Epithelial cell of alveolus of lung (primary cell): ENCODE measurements around the gene UPK3BL1. TPM values are rescaled to one million over a fixed set of nuclear protein-coding genes. Genes with fewer than 3 reads are reported as not detected.

Experiments used
- total RNA-seq: library from RNA; depleted of rRNA; stranded (reverse); fragments of >200 nt; gene quantifications from 2 replicates; pipeline ENCODE4 v1.2.1, GENCODE V29; 2015

Gene UPK3BL1, protein sequence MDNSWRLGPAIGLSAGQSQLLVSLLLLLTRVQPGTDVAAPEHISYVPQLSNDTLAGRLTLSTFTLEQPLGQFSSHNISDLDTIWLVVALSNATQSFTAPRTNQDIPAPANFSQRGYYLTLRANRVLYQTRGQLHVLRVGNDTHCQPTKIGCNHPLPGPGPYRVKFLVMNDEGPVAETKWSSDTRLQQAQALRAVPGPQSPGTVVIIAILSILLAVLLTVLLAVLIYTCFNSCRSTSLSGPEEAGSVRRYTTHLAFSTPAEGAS
- total RNA-seq, result 8.9 and 15.9 TPM in 2 replicates

DNA sequence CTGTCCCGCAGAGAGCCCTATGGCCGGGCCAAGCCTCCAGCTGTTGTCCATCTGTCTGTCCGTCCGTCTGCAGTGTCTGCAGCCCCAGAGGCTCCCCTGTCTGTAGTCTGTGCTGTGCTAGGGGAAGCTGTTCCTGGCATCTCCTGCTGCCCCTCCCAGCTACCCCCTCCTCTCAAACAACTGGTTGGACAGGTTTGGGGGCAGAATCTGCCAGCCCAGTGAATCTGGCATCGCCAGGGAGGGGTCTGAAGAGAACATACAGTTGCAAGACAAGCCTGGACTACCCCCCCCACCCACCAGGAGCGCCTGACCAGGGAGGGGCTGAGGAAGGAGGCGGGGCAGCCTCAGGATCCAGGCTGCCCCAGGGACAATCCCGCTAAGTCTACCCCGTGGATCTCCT is at the start of gene UPK3BL1:
TSS of gene UPK3BL1 (minus strand) at position 101 of the 400 bp plus-strand sequence. CDS start at position 51, 50 bp downstream.

DNA sequence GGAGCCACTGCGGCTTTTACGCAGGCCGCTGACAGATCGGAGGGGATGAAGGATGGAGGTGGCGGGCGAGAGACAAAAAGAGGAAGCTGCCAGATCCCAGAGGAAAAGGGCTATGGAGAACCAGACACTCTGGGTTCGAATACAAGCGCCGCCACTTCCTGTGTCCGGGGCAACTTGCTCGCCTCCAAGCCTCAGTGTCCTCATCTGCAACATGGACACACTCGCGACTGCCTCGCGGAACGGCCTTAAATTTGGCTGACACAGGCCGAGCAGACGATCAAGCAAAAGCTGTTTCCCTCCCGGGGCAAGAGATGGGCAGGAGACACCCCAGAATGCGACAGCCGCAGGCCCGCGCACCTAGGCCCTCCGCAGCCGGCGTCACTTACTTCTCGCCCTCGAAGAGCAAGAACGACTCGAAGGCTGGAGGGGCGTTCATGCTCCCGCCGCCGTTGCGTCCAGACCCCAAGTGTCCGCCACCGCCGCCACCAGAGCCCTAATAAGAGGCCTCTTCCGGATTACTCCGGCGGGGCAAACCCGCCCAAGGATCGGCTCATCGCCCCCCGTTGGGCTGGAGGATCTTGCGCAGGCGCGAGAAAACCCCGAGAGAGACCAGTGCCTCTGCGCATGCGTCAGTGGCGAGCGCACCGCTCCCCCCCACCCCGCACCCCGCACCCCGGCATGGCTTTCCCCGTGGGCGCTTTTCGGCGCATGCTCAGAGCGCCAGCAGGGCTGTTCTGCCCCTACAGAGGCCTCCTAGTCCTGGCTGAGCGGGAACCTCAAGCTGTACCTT is 28.8 kb upstream of the UPK3BL1 start, which contains the start of gene POLR2J2:
TSS of gene POLR2J2 (minus strand) at position 498 of the 790 bp plus-strand sequence. CDS start at position 436, 62 bp downstream.

DNA sequence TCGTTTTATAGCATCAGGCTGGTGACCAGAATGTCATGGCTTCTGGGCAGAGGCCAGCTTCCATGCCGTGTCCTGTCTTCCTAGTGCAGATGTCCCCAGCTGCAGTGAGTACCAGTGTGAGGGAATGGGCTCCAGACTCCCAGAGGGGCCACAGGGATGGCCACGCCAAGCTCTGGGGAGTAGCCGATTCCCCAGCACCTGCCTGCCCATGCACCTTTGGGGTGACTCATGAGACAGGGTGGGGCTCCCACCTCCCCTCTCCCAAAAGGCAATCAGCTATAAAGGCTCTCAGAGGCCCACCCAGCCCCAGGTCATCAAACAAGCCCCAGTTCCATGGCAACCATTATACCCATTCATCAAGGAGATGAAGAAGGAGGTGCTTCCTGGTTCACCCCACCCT is 7.3 kb upstream of the UPK3BL1 start, which contains the start of gene SPDYE2B:
TSS of gene SPDYE2B (plus strand) at position 396 of the 400 bp plus-strand sequence. CDS start 2,030 bp downstream, outside the sequence.

DNA sequence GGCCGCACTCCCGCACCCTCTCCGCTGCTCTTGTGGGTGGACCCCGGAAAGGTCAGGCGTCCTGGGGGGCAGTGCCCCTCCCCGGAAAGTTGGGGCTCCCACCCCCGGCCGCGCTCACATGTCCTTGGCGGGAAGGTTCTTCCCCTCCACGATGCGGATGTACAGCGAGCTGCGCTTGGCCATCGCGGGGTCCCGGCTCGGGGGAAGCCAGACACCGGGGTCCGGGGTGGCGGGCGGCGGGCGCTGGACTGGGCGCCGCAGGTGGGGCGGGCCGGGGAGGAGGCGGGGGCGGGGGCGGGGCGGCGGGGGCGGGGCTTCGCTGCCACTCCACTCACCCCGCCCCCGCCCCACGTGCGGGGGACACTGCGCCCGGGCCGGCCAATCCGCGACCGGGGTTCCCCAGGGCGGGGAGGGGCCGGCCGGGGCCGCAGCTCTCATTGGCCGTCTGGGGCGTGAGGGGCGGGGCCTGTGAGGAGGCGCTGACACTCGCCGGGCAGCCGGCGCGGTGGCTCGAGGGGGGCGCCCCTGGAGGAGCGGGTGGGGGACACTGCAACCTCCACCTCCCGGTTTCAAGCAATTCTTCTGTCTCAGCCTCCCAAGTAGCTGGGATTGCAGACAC is 26.0 kb downstream of the UPK3BL1 start, which contains the start of gene RASA4:
TSS of gene RASA4 (minus strand) at position 250 of the 619 bp plus-strand sequence. CDS start at position 183, 67 bp downstream.

Other genes with a start within 250 kb of the UPK3BL1 start
- gene PRKRIP1, start 246.4 kb downstream of the UPK3BL1 start, total RNA-seq, result 15.4 and 22.0 TPM in 2 replicates
- 37.0 and 42.7 TPM in 2 replicates for gene ORAI2, start 209.2 kb downstream of the UPK3BL1 start, total RNA-seq
- gene ALKBH4, start 177.9 kb downstream of the UPK3BL1 start, total RNA-seq, result 25.6 and 25.7 TPM in 2 replicates
- gene LRWD1, start 177.8 kb downstream of the UPK3BL1 start, total RNA-seq, result 10.2 and 17.0 TPM in 2 replicates
- 28.1 and 42.3 TPM in 2 replicates for gene POLR2J, start 163.9 kb downstream of the UPK3BL1 start, total RNA-seq
- 2.1 and 2.6 TPM in 2 replicates for gene RASA4B, start 125.0 kb downstream of the UPK3BL1 start, total RNA-seq
- gene UPK3BL2, start 99.1 kb downstream of the UPK3BL1 start, total RNA-seq, result not detected in 2 replicates
- gene SPDYE2, start 91.6 kb downstream of the UPK3BL1 start, total RNA-seq, result not detected in 2 replicates
- gene POLR2J3, start 70.2 kb downstream of the UPK3BL1 start, total RNA-seq, result 2.8 and 30.8 TPM in 2 replicates
- gene RASA4, start 26.0 kb downstream of the UPK3BL1 start, total RNA-seq, result 1.6 and 12.4 TPM in 2 replicates
- gene SPDYE2B, start 7.5 kb upstream of the UPK3BL1 start, total RNA-seq, result not detected in 2 replicates
- gene POLR2J2, start 28.9 kb upstream of the UPK3BL1 start, total RNA-seq, result 0.40 TPM in 1 of 2 replicates, not detected in the other
- gene FAM185A, start 106.2 kb upstream of the UPK3BL1 start, total RNA-seq, result 3.4 and 12.5 TPM in 2 replicates